Activated CD4-positive, alpha-beta T cell treated with anti-CD3 and anti-CD28 coated beads for 48 hours (primary cell): ENCODE measurements around the gene FGD3.

Source experiments
- DNase-seq: peaks from one replicate; pipeline ENCODE4 v3.0.0-alpha.2; 2020

The FGD3 gene

DNA sequence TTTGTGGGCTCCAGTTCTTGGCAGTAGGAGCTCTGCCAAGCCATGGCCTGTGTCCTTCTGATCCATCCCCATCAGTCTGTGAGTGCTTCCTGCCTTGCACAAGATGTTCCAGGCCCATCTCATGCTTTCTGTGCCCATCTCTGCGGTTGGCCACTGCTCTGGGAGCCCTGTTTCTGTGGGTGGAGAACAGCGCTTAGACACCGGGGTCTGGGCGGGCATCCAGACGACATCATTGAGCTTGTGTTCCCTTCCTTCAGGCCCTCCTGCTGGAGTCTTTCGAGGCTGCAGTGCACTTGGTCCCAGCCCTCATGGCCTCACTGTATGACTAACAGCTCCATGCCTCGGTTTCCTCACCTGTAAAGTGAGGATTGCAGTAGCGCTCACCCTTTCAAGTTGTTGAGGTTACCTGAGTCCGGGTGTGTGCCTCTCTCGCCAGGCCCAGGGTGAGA, 133.8 kb downstream of the FGD3 start:
- DNase-seq, result no peak

DNA sequence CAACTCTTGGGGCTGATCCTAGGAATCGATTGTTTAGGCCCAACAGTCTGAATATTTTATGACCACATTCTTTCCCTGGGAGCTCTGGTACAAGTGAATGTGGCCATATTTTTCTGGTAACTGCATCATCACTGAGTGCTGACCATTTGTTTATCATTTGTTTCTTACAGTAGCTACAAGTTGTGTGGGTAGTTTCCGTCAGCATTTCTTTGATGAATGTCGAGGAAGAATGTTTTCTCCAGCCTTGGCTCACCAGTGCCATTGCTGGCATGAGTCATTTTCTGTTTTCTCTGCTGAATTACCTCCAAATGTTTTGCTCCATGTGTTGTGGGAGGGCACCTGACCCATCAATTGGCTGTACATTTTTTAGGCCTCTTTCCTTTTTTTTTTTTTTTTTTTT, 134.6 kb downstream of the FGD3 start:
- DNase-seq, result no peak

DNA sequence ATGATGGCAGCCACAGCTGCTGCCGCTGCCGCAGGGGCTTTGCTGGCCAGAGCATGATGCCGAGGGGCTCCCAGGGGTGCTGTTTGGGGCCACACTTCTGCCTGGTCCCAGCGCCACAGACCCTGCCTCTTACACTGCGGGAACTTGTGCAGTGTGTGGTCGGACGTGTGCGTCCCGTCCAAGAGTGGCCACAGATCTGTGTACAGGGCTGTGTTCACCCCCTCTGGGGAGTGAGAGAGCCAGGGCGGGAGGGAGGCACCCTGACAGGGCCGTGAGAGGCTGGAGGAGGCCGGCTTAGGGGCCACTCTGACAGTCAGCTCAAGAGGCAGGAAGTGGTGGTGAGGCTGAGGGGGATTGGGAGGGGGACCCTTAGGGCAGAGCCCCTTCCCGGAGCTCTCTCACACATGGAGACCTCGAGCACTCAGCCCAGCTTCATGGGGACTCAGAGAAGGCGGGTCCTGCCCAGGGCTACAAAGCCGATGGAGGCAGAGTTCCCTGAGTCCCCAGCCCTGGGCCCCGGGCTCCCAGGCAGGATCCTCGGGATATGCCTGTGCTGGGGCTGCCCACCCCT, 135.6 kb downstream of the FGD3 start:
- no peak for DNase-seq

DNA sequence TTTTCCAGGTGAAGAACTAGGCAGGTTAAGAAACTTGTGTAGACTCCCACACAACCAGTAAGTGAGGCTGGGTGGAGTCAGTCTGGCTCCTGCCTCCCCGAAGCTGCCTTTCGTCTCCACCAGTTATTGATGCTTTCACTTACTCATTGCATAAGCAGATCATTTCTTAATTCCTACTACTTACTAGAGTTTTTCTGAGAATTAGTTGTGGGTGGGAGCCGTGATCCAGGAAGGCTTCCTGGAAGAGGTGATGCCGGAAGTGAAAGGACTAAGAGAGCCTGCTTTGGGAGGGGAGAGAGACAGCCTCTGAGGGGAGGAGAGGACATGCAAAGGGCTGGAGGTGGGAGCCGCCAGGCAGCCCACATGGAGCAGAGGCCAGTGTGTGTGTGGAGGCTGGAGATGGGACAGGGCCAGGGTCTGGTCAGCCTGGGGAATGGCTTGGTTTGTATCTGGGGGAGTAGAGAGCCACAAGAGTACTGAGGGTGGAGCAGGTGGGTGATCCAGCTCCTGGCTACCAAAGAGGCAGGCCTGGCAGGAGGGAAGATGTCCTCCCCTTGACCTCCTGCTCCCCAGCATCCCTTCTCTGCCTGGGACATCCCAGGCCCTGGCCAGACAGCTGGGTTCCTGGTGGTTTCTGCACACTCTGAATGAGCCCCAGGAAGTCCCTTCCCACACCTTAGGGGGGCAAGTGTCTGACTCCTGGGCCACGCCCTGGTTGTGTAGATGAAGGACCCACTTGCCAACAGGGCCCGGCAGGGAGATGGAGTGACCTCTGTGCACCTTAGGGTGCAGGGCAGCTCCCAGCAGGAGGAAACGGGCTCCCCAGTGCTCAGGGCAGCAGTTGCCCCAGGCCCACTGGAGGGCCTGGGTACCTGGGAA, 136.5 kb downstream of the FGD3 start:
- DNase-seq, result peak; percentile 69

DNA sequence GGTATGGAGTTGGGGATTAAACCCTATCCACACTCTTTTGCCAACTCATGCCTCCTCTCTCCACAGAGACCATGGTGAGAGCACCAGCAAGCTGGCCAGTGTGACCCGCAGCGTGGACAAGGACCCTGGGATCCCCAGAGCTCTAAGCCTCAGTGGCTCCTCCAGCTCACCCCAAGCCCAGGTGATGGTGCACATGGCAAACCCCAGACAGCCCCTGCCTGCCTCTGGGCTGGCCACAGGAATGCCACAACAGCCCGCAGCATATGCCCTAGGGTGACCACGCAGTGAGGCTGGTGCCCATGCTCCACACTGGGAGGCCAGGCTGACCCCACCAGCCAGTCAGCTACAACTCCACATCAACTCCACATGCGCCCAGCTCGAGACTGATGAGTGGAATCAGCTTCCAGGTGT, 137.2 kb downstream of the FGD3 start:
- no peak for DNase-seq

DNA sequence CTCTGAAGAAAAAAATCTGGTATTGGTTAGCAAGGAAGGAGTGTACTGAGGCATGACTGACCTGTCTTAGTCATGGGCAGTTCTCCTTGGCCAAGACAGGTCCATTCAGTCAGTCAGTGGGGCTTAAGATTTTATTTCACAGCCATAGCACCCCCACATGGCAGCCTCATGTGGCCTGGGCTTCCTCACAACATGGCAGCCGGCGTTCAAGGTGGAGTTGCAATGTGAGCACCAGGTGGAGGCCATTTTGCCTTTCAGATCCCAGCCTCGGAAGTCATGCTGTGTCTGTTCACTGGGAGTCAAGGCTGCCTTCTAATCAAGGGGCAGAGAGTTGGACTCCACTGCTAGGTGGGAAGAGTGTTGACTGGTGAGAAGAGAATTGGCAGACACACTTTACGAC, 138.4 kb downstream of the FGD3 start:
- peak; percentile 0 for DNase-seq
